Liver (tissue), 9 donors: Measurements from ENCODE around the gene PRG3. TPM values are rescaled to one million over a fixed set of nuclear protein-coding genes. Genes with fewer than 3 reads are reported as not detected.

ENCODE experiments used
- DNase-seq: peaks from one replicate; pipeline ENCODE4 v3.0.0-alpha.2; 2017; ENCODE audit warnings: low spot score
- H3K27ac ChIP-seq, 2 donors: one replicate each; pipeline ENCODE4 v1.7.0; 2013; ENCODE audit warnings: inconsistent platforms in 2 of 2, low read length in 2 of 2, control low read depth in 1 of 2, low read depth in 1 of 2, mild to moderate bottlenecking in 1 of 2
- H3K27me3 ChIP-seq, 4 donors: one replicate each; pipeline versions ENCODE4 v1.6.1 to v1.7.0; 2013; ENCODE audit warnings: low read length in 3 of 4, inconsistent platforms in 1 of 4, mild to moderate bottlenecking in 1 of 4, moderate library complexity in 1 of 4; ENCODE audit not compliant: control insufficient read depth in 4 of 4, insufficient read depth in 4 of 4
- H3K36me3 ChIP-seq, 4 donors: one replicate each; pipeline versions ENCODE4 v1.6.1 to v1.7.0; 2013; ENCODE audit warnings: low read length in 3 of 4, mild to moderate bottlenecking in 3 of 4, low read depth in 1 of 4, moderate library complexity in 1 of 4; ENCODE audit not compliant: control insufficient read depth in 4 of 4, insufficient read depth in 3 of 4
- H3K4me1 ChIP-seq, 4 donors: one replicate each; pipeline versions ENCODE4 v1.6.1 to v1.7.0; 2013; ENCODE audit warnings: low read length in 3 of 4, mild to moderate bottlenecking in 3 of 4, moderate library complexity in 1 of 4; ENCODE audit not compliant: control insufficient read depth in 4 of 4, insufficient read depth in 4 of 4
- H3K4me3 ChIP-seq, 3 donors: one replicate each; pipeline versions ENCODE4 v1.6.1 to v1.7.0; 2013; ENCODE audit warnings: low read length in 3 of 3, control low read depth in 1 of 3, low read depth in 1 of 3, mild to moderate bottlenecking in 1 of 3
- H3K9ac ChIP-seq, 2 donors: one replicate each; pipeline ENCODE4 v1.7.0; 2013; ENCODE audit warnings: low read length in 2 of 2, mild to moderate bottlenecking in 2 of 2, moderate library complexity in 2 of 2, control low read depth in 1 of 2, low read depth in 1 of 2
- H3K9me3 ChIP-seq, 4 donors: one replicate each; pipeline versions ENCODE4 v1.6.1 to v1.7.0; 2013; ENCODE audit warnings: low read length in 3 of 4; ENCODE audit not compliant: control insufficient read depth in 4 of 4
- FOXA1 ChIP-seq: IDR thresholded peaks from 2 replicates; pipeline ENCODE4 v1.6.1; 2016; ENCODE audit warnings: antibody characterized with exemption
- FOXA2 ChIP-seq: IDR thresholded peaks from 2 replicates; pipeline ENCODE4 v1.6.1; 2016; ENCODE audit warnings: antibody characterized with exemption
- GABPA ChIP-seq, 2 donors: IDR thresholded peaks in 1 of 2; conservative IDR thresholded peaks in 1 of 2; 2 replicates each; pipeline ENCODE4 v1.6.1; 2016; ENCODE audit warnings: antibody characterized with exemption in 2 of 2, mild to moderate bottlenecking in 1 of 2, moderate library complexity in 1 of 2
- HNF4A ChIP-seq, 2 donors: conservative IDR thresholded peaks; 2 replicates each; pipeline ENCODE4 v1.6.1; 2016; ENCODE audit warnings: antibody characterized with exemption in 2 of 2, mild to moderate bottlenecking in 2 of 2
- HNF4G ChIP-seq: IDR thresholded peaks from 2 replicates; pipeline ENCODE4 v1.6.1; 2016; ENCODE audit warnings: antibody characterized with exemption
- JUND ChIP-seq, 2 donors: IDR thresholded peaks; 2 replicates each; pipeline ENCODE4 v1.6.1; 2016; ENCODE audit warnings: antibody characterized with exemption in 2 of 2
- NR2F2 ChIP-seq: IDR thresholded peaks from 2 replicates; pipeline ENCODE4 v1.6.1; 2016; ENCODE audit warnings: antibody characterized with exemption
- RAD21 ChIP-seq, 2 donors: IDR thresholded peaks; 2 replicates each; pipeline ENCODE4 v1.6.1; 2016; ENCODE audit warnings: antibody characterized with exemption in 2 of 2, mild to moderate bottlenecking in 2 of 2
- RXRA ChIP-seq, 2 donors: IDR thresholded peaks; 2 replicates each; pipeline ENCODE4 v1.6.1; 2017 to 2018; ENCODE audit warnings: antibody characterized with exemption in 2 of 2, mild to moderate bottlenecking in 1 of 2
- SP1 ChIP-seq: IDR thresholded peaks from 2 replicates; pipeline ENCODE4 v1.6.1; 2018; ENCODE audit warnings: antibody characterized with exemption, mild to moderate bottlenecking
- TAF1 ChIP-seq: conservative IDR thresholded peaks from 2 replicates; pipeline ENCODE4 v1.6.1; 2016; ENCODE audit warnings: antibody characterized with exemption, mild to moderate bottlenecking
- YY1 ChIP-seq: IDR thresholded peaks from 2 replicates; pipeline ENCODE4 v1.6.1; 2016; ENCODE audit warnings: antibody characterized with exemption, mild to moderate bottlenecking
- WGBS: extraction: QIAGEN DNeasy Blood & Tissue Kit; methylation state at CpG from one replicate; pipeline ENCODE4 v1.1.7; 2013; 5-methylcytosine and 5-hydroxymethylcytosine counted together
- polyA plus RNA-seq, 2 donors: library from polyadenylated mRNA; stranded (reverse) in 1 of 2; unstranded in 1 of 2; fragments of 200-250 nt in 1 of 2; fragments of >200 nt in 1 of 2; fragmentation: Nextera tagmentation in 1 of 2; extraction: Ambion mirVana in 1 of 2; gene quantifications; one replicate each; pipeline versions ENCODE4 v1.2.1 to v1.2.3, GENCODE V29; 2013 to 2015
- total RNA-seq, 2 donors: library from RNA; depleted of rRNA; stranded (reverse); fragments of >200 nt; gene quantifications; one replicate each; pipeline ENCODE4 v1.2.3, GENCODE V29; 2014
- TF ChIP-seq, protein P1 (sequence below): IDR thresholded peaks from 2 replicates; pipeline ENCODE4 v1.6.1; 2016; ENCODE audit warnings: antibody characterized with exemption
- TF ChIP-seq, protein P2 (sequence below): IDR thresholded peaks from 2 replicates; pipeline ENCODE4 v1.6.1; 2016; ENCODE audit warnings: antibody characterized with exemption, mild to moderate bottlenecking
- TF ChIP-seq, protein P3 (sequence below): IDR thresholded peaks from 2 replicates; pipeline ENCODE4 v1.6.1; 2016; ENCODE audit warnings: antibody characterized with exemption
- TF ChIP-seq, protein P4 (sequence below): fragments of 150-350 bp; IDR thresholded peaks from 2 replicates; pipeline ENCODE4 v1.5.1; 2017; ENCODE audit warnings: improper control_type of control experiment, low read depth, low read length; ENCODE audit not compliant: missing input control
- donor health status: healthy.
- donor health status: healthy.
- donor health status: healthy.
- donor health status: healthy.
- donor health status: healthy.

The PRG3 gene
- total and polyA plus RNA-seq, 4 donors, result 0.22 to 4.9 TPM; not detected in 2

DNA sequence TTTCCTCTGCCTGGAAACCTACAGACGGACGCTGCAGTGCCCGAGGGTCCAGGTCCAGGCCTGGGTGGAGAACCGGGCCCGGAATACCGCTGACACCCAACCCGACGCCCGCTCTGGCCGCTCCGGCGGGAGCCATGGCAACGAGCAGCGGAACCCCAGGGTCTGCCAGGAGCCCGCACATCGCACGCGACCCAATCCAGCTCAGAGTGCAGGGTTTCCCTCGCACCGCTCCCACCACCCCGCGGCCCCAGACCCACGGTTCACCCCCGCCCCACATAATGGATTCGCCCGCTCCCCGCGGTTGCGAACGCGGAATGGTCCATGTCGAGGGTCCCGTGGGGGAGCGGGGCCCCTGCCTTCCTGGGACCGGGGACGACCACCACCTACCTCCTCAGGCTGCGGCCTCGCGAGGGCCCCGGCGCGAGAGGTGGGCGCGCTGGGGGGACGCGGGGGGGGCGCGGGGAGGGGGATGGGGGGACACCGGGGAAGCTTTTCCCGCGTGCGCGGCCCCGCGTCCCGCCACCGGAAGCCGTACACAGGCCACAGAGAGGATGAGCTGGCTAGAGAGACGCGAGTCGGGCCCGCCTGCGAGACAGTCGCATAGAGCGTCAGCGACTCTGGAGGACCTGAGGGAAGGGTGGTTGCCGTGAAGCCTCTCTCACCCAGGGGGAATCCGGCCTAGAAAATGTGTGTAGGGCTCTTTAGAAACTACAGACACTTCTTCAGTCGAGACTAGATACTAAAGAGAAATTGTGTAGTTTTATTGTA is 45.4 kb downstream of the PRG3 start, which contains the start of gene SSRP1:
Gene SSRP1 (minus strand): TSS at position 550 of the 768 bp plus-strand sequence. CDS start 771 bp downstream, outside the sequence.
- DNase-seq, result peak; percentile 84
- Histone ChIP-seq H3K36me3 (peaks cover 2 to 28% (median 22%) of the 10 kb centered on the region in 4 donors), H3K27me3 (no peaks in the 10 kb centered on the region), H3K4me1 (peaks cover 2 to 18% (median 13%) of the 10 kb centered on the region in 4 donors), H3K9ac (peak within 1 kb of the TSS; percentile 3 to 82), H3K9me3 (no peaks in the 10 kb centered on the region), H3K27ac (peak within 1 kb of the TSS; percentile 65 to 78), H3K4me3 (peak within 1 kb of the TSS; percentile 74 to 90 (median 79))
- under 1% methylated on average over 69 of the region's 69 CpGs for WGBS
- TF ChIP-seq RAD21 (IDR thresholded peaks at IDR 0.05) (peak in 1 of 2 donors; percentile 46), RXRA (IDR thresholded peaks at IDR 0.05) (no peak), JUND (IDR thresholded peaks at IDR 0.05) (no peak), NR2F2 (no peak), FOXA2 (no peak), HNF4G (no peak), TAF1 (peak; percentile 84), GABPA (IDR thresholded peaks at IDR 0.05 in 1 of 2, conservative IDR thresholded peaks at IDR 0.05 in 1 of 2) (peak in 1 of 2 donors; percentile 80)
- TF ChIP-seq, protein P1, sequence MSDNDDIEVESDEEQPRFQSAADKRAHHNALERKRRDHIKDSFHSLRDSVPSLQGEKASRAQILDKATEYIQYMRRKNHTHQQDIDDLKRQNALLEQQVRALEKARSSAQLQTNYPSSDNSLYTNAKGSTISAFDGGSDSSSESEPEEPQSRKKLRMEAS, result no peak
- TF ChIP-seq, protein P2, sequence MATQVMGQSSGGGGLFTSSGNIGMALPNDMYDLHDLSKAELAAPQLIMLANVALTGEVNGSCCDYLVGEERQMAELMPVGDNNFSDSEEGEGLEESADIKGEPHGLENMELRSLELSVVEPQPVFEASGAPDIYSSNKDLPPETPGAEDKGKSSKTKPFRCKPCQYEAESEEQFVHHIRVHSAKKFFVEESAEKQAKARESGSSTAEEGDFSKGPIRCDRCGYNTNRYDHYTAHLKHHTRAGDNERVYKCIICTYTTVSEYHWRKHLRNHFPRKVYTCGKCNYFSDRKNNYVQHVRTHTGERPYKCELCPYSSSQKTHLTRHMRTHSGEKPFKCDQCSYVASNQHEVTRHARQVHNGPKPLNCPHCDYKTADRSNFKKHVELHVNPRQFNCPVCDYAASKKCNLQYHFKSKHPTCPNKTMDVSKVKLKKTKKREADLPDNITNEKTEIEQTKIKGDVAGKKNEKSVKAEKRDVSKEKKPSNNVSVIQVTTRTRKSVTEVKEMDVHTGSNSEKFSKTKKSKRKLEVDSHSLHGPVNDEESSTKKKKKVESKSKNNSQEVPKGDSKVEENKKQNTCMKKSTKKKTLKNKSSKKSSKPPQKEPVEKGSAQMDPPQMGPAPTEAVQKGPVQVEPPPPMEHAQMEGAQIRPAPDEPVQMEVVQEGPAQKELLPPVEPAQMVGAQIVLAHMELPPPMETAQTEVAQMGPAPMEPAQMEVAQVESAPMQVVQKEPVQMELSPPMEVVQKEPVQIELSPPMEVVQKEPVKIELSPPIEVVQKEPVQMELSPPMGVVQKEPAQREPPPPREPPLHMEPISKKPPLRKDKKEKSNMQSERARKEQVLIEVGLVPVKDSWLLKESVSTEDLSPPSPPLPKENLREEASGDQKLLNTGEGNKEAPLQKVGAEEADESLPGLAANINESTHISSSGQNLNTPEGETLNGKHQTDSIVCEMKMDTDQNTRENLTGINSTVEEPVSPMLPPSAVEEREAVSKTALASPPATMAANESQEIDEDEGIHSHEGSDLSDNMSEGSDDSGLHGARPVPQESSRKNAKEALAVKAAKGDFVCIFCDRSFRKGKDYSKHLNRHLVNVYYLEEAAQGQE, result peak; percentile 28

DNA sequence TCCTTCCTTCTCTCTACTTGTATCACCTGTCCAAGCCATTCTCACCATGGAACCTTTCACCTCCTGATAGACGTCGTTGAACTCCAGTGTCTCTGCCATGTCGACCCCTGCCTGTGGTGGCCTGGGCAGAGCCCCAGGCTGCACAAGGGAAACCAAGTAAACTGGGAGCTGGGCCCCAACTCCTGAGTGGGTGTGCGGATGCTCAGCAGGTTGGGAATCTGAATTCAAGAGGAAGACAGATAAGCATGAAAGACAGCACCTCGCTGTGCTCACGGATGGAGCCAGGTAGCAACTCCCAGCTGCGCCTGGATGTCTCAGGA is 46.0 kb downstream of the PRG3 start:
- WGBS, result 5% methylated on average over 7 of the region's 7 CpGs
- Histone ChIP-seq H3K4me3 (peak overlapping the region; percentile 74 to 90 (median 79)), H3K27ac (peak overlapping the region; percentile 65 to 78), H3K9me3 (no peaks in the 10 kb centered on the region), H3K27me3 (no peaks in the 10 kb centered on the region), H3K9ac (peak overlapping the region; percentile 1 to 78), H3K36me3 (peaks cover 2 to 33% (median 26%) of the 10 kb centered on the region in 4 donors), H3K4me1 (peaks cover 2 to 18% (median 13%) of the 10 kb centered on the region in 4 donors)
- DNase-seq, result no peak
- TF ChIP-seq, protein P1, result no peak
- TF ChIP-seq, protein P2, result no peak
- no peak for TF ChIP-seq HNF4G
- no peak for TF ChIP-seq TAF1
- TF ChIP-seq GABPA (IDR thresholded peaks at IDR 0.05 in 1 of 2, conservative IDR thresholded peaks at IDR 0.05 in 1 of 2), result no peak
- no peak for TF ChIP-seq RXRA (IDR thresholded peaks at IDR 0.05)
- TF ChIP-seq, protein P3, sequence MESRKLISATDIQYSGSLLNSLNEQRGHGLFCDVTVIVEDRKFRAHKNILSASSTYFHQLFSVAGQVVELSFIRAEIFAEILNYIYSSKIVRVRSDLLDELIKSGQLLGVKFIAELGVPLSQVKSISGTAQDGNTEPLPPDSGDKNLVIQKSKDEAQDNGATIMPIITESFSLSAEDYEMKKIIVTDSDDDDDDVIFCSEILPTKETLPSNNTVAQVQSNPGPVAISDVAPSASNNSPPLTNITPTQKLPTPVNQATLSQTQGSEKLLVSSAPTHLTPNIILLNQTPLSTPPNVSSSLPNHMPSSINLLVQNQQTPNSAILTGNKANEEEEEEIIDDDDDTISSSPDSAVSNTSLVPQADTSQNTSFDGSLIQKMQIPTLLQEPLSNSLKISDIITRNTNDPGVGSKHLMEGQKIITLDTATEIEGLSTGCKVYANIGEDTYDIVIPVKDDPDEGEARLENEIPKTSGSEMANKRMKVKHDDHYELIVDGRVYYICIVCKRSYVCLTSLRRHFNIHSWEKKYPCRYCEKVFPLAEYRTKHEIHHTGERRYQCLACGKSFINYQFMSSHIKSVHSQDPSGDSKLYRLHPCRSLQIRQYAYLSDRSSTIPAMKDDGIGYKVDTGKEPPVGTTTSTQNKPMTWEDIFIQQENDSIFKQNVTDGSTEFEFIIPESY, result no peak
- TF ChIP-seq FOXA2, result no peak
- TF ChIP-seq JUND (IDR thresholded peaks at IDR 0.05), result no peak
- no peak for TF ChIP-seq HNF4A (conservative IDR thresholded peaks at IDR 0.05)
- no peak for TF ChIP-seq FOXA1
- TF ChIP-seq SP1, result no peak
- no peak for TF ChIP-seq YY1
- TF ChIP-seq, protein P4, sequence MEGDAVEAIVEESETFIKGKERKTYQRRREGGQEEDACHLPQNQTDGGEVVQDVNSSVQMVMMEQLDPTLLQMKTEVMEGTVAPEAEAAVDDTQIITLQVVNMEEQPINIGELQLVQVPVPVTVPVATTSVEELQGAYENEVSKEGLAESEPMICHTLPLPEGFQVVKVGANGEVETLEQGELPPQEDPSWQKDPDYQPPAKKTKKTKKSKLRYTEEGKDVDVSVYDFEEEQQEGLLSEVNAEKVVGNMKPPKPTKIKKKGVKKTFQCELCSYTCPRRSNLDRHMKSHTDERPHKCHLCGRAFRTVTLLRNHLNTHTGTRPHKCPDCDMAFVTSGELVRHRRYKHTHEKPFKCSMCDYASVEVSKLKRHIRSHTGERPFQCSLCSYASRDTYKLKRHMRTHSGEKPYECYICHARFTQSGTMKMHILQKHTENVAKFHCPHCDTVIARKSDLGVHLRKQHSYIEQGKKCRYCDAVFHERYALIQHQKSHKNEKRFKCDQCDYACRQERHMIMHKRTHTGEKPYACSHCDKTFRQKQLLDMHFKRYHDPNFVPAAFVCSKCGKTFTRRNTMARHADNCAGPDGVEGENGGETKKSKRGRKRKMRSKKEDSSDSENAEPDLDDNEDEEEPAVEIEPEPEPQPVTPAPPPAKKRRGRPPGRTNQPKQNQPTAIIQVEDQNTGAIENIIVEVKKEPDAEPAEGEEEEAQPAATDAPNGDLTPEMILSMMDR, result no peak
